GM23248 (cell line): Measurements from ENCODE around the gene IKZF3. TPM values are rescaled to one million over a fixed set of nuclear protein-coding genes. Genes with fewer than 3 reads are reported as not detected.

ENCODE experiments used
- DNase-seq: peaks from one replicate; pipeline ENCODE4 v3.0.0-alpha.2; 2015
- H2AFZ ChIP-seq: fragments of 200-600 bp; sonication (generic); 2 replicates; pipeline ENCODE4 v1.6.1; 2016; ENCODE audit warnings: antibody characterized with exemption
- H3F3A ChIP-seq: fragments of 200-600 bp; sonication (generic); 2 replicates; pipeline ENCODE4 v1.6.1; 2016; ENCODE audit warnings: mild to moderate bottlenecking, antibody characterized with exemption, mixed run types; ENCODE audit not compliant: insufficient read depth
- H3K27ac ChIP-seq: fragments of 200-600 bp; sonication (generic); 2 replicates; pipeline ENCODE4 v1.5.1; 2016; ENCODE audit warnings: mild to moderate bottlenecking
- H3K27me3 ChIP-seq: fragments of 200-600 bp; sonication (generic); replicated peaks from 2 replicates; pipeline ENCODE4 v1.6.1; 2016; ENCODE audit warnings: mild to moderate bottlenecking; ENCODE audit not compliant: insufficient read depth
- H3K36me3 ChIP-seq: fragments of 200-600 bp; sonication (generic); 2 replicates; pipeline ENCODE4 v1.6.1; 2016; ENCODE audit warnings: low read depth, mild to moderate bottlenecking
- H3K4me1 ChIP-seq: fragments of 200-600 bp; sonication (generic); 2 replicates; pipeline ENCODE4 v1.6.1; 2016; ENCODE audit warnings: mild to moderate bottlenecking; ENCODE audit not compliant: insufficient read depth
- H3K4me2 ChIP-seq: fragments of 200-600 bp; sonication (generic); one replicate; pipeline ENCODE4 v1.6.1; 2016; ENCODE audit warnings: mild to moderate bottlenecking; ENCODE audit not compliant: unreplicated experiment
- H3K4me3 ChIP-seq: fragments of 200-600 bp; sonication (generic); 2 replicates; pipeline ENCODE4 v1.5.1; 2016; ENCODE audit warnings: mild to moderate bottlenecking
- H3K79me2 ChIP-seq: fragments of 200-600 bp; sonication (generic); 2 replicates; pipeline ENCODE4 v1.6.1; 2016; ENCODE audit warnings: mild to moderate bottlenecking; ENCODE audit not compliant: insufficient read depth
- H3K9ac ChIP-seq: fragments of 200-600 bp; sonication (generic); 2 replicates; pipeline ENCODE4 v1.6.1; 2016; ENCODE audit warnings: mild to moderate bottlenecking
- H3K9me2 ChIP-seq: fragments of 200-600 bp; sonication (generic); 2 replicates; pipeline ENCODE4 v1.6.1; 2016; ENCODE audit warnings: mixed run types, mild to moderate bottlenecking, moderate library complexity; ENCODE audit not compliant: insufficient read depth
- H3K9me3 ChIP-seq: fragments of 200-600 bp; sonication (generic); one replicate; pipeline ENCODE4 v1.6.1; 2017; ENCODE audit warnings: low read depth
- H4K20me1 ChIP-seq: fragments of 200-600 bp; sonication (generic); 2 replicates; pipeline ENCODE4 v1.6.0; 2016; ENCODE audit not compliant: insufficient read depth
- EZH2 ChIP-seq: fragments of 200-600 bp; sonication (generic); IDR thresholded peaks from 2 replicates; pipeline ENCODE4 v1.6.1; 2018; ENCODE audit warnings: antibody characterized with exemption, mild to moderate bottlenecking; ENCODE audit not compliant: insufficient read depth, poor library complexity, severe bottlenecking
- EZH2phosphoT487 ChIP-seq: fragments of 200-600 bp; sonication (generic); IDR thresholded peaks from 2 replicates; pipeline ENCODE4 v1.6.1; 2018; ENCODE audit warnings: antibody characterized with exemption, moderate library complexity, mild to moderate bottlenecking, low read depth; ENCODE audit not compliant: insufficient read depth
- WGBS, 2 experiments: methylation state at CpG; one replicate each; pipeline ENCODE4 v1.1.6; 2015 to 2017; ENCODE audit warnings: low lambda C conversion rate in 2 of 2, low coverage in 1 of 2; ENCODE audit errors: missing lambda C conversion rate in 2 of 2; 5-methylcytosine and 5-hydroxymethylcytosine counted together
- in situ Hi-C: fragments of 300-500 bp; cut with MboI; formaldehyde crosslinking; loops from 2 replicates; pipeline ENCODE4 v1.15.0; 2020
- polyA plus RNA-seq: library from polyadenylated mRNA; unstranded; fragments of >200 nt; fragmentation: Nextera tagmentation; extraction: Ambion mirVana; gene quantifications from 2 replicates; pipeline ENCODE4 v1.2.1, GENCODE V29; 2016
- total RNA-seq: library from RNA; depleted of rRNA; stranded (reverse); fragments of >200 nt; shearing (Covaris generic); gene quantifications from 2 replicates; pipeline ENCODE4 v1.2.3, GENCODE V29; 2014

IKZF3 gene
- total and polyA plus RNA-seq, 2 experiments from 2014 or later = 0.09 TPM; not detected in 1

DNA sequence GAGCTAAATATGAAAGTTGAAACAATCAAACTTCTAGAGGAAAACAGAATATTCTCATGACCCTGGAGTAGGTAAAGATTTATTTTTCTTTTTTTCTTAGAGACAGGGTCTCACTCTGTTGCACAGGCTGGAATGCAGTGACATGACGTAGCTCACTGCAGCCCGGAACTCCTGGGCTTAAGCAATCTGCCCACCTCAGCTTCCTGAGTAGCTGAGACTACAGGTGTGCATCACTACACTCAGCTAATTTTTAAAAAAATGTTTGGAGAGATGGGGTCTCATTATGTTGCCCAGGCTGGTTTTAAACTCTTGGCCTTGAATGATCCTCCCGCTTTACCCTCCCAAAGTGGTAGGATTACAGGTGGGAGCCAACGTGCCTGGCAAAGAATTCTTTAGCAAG lies 15.5 kb downstream of the IKZF3 start:
- Histone ChIP-seq H3K4me3 (no peak overlapping the region), H3K27me3 (peaks cover 74% of the 10 kb centered on the region), H4K20me1 (no peaks in the 10 kb centered on the region), H3K9ac (no peak overlapping the region), H3K4me2 (no peak overlapping the region), H3F3A (no peaks in the 10 kb centered on the region), H3K4me1 (no peaks in the 10 kb centered on the region), H3K79me2 (no peaks in the 10 kb centered on the region), H3K9me3 (no peaks in the 10 kb centered on the region), H2AFZ (no peak overlapping the region), H3K9me2 (no peaks in the 10 kb centered on the region), H3K36me3 (no peaks in the 10 kb centered on the region), H3K27ac (no peak overlapping the region)
- in situ Hi-C loops = no loop called here
- TF ChIP-seq EZH2phosphoT487 (no peak), EZH2 (no peak)
- DNase-seq = no peak
- 72 to 75% methylated on average over 4 of the region's 4 CpGs for WGBS, 2 experiments

DNA sequence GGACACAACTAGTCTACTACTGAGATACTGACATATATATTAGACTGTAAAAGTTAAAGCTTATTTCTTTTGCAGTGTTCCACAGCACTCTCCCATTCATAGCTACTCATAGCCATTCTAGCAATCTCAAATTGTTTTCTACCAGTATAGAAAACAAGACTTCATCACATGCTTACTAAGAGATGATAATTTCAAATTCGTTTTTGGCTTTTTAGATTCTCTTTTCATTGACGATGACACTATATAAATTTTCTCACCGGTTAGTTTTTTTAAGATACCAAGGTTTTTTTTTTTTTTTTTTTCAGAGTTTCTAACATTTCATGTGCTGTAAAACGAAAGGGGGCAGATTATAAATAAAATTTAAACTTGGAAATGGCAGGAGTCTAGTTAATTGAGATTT lies 17.9 kb downstream of the IKZF3 start:
- DNase-seq = no peak
- Histone ChIP-seq H3K27me3 (peaks cover 68% of the 10 kb centered on the region), H3K4me3 (no peak overlapping the region), H4K20me1 (no peaks in the 10 kb centered on the region), H3K4me1 (no peaks in the 10 kb centered on the region), H3K36me3 (no peaks in the 10 kb centered on the region), H3K9ac (no peak overlapping the region), H3K9me3 (no peaks in the 10 kb centered on the region), H3K79me2 (no peaks in the 10 kb centered on the region), H2AFZ (no peak overlapping the region), H3K9me2 (no peaks in the 10 kb centered on the region), H3F3A (no peaks in the 10 kb centered on the region), H3K27ac (no peak overlapping the region), H3K4me2 (no peak overlapping the region)
- 44 to 46% methylated on average over 4 of the region's 4 CpGs for WGBS, 2 experiments
- TF ChIP-seq EZH2phosphoT487 = no peak
- TF ChIP-seq EZH2 = no peak
- in situ Hi-C loops = no loop called here

DNA sequence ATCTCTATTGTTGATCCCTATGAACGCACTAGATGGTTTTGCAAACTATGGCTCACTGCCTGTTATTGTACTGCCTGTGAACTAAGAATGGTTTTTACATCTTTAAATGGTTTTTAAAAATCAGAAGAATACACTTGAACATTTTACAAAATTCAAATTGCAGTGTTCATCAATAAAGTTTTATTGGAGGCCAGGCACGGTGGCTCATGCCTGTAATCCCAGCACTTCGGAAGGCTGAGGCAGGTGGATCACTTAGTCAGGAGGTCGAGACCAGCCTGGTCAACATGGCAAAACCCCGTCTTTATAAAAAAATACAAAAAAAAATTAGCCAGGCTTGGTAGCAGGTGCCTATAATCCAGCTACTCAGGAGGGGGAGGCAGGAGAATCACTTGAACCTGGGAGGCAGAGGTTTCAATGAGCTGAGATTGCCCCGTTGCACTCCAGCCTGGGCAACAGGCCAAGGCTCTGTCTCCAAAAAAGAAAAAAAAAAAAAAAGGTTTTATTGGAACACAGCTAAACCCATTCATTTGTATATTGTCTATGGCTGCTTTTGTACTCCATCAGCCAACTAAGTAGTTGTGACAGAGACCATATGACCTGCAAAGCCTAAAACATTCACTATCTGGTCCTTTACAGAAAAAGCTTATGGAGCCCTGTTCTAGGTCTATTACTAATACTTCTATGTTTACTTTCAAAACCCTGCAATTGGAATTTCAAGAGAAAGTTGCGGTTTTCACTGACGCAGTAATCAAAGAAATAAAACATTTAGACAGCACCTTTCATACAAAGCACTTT lies 18.9 kb downstream of the IKZF3 start:
- 52% methylated on average over 8 of the region's 8 CpGs for WGBS, 2 experiments
- H3K27me3 ChIP-seq = peaks cover 75% of the 10 kb centered on the region

DNA sequence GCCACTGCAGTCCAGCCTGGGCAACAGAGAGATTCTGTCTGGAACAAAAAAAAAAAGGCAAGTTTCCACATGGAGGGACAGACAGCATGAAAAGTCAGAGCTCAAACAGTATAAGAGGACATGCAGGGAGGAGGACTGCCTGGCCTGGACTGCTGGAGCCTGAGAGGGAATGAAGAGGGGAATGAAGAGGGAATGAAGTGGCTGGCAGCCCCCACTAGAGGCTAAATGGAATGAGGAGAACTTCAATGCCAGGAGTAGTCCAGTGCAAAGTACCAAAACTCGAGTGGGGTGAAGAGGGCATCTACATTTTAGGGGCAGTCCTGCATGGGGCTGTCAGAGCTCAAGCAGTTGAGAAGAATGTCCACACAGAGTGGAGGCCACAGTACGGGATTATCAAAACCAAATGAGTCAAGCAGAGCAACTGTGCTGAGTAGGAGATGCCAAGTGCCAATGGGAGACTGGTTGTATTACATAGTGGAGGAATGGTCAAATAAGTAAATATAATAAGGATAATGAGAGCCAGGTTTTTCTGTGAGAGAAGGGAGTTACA lies 22.9 kb downstream of the IKZF3 start:
- Histone ChIP-seq H2AFZ (no peak overlapping the region), H3K9me2 (no peaks in the 10 kb centered on the region), H3K27me3 (peaks cover 48% of the 10 kb centered on the region), H3K4me1 (no peaks in the 10 kb centered on the region), H4K20me1 (no peaks in the 10 kb centered on the region), H3K9ac (no peak overlapping the region), H3K27ac (no peak overlapping the region), H3K4me3 (no peak overlapping the region), H3K9me3 (no peaks in the 10 kb centered on the region), H3K4me2 (no peak overlapping the region), H3F3A (no peaks in the 10 kb centered on the region), H3K79me2 (no peaks in the 10 kb centered on the region), H3K36me3 (no peaks in the 10 kb centered on the region)
- in situ Hi-C loops = no loop called here
- TF ChIP-seq EZH2 = no peak
- no peak for TF ChIP-seq EZH2phosphoT487
- WGBS, 2 experiments = 20 to 21% methylated on average over 2 of the region's 2 CpGs
- no peak for DNase-seq

More for the DNA sequence above, 18.9 kb downstream of the IKZF3 start:
- no peaks in the 10 kb centered on the region for H3F3A ChIP-seq
- H4K20me1 ChIP-seq = no peaks in the 10 kb centered on the region
- no peaks in the 10 kb centered on the region for H3K4me1 ChIP-seq
- in situ Hi-C loops = no loop called here
- H2AFZ ChIP-seq = no peak overlapping the region
- H3K9me2 ChIP-seq = no peaks in the 10 kb centered on the region
- H3K9me3 ChIP-seq = no peaks in the 10 kb centered on the region
- no peak overlapping the region for H3K4me3 ChIP-seq
- no peak overlapping the region for H3K9ac ChIP-seq
- H3K79me2 ChIP-seq = no peaks in the 10 kb centered on the region
- DNase-seq = no peak
- H3K4me2 ChIP-seq = no peak overlapping the region
- H3K36me3 ChIP-seq = no peaks in the 10 kb centered on the region
- no peak for TF ChIP-seq EZH2phosphoT487
- no peak for TF ChIP-seq EZH2
- no peak overlapping the region for H3K27ac ChIP-seq
